HUES6 (cell line): ENCODE measurements around the gene BCL7C.
A peak's percentile ranks its signal among the peaks of the same experiment; 100 is the strongest.
"Not testable (repeated sequence)": the region's sequence is repeated elsewhere in the genome, so short reads cannot be mapped to it uniquely, and the experiment has no call there.

ENCODE experiments used
- H3K27ac ChIP-seq: 2 replicates; pipeline ENCODE4 v1.7.0; 2013; ENCODE audit warnings: low read depth, mild to moderate bottlenecking, low read length, inconsistent platforms
- H3K27me3 ChIP-seq: 2 replicates; pipeline ENCODE4 v1.6.1; 2013; ENCODE audit warnings: low read length; ENCODE audit not compliant: control insufficient read depth, insufficient read depth
- H3K36me3 ChIP-seq: 2 replicates; pipeline ENCODE4 v1.6.1; 2013; ENCODE audit warnings: low read length; ENCODE audit not compliant: control insufficient read depth, insufficient read depth
- H3K4me1 ChIP-seq: 2 replicates; pipeline ENCODE4 v1.6.1; 2013; ENCODE audit warnings: low read length; ENCODE audit not compliant: control insufficient read depth, insufficient read depth
- H3K4me3 ChIP-seq: 2 replicates; pipeline ENCODE4 v1.5.1; 2013; ENCODE audit warnings: low read depth, low read length
- H3K9ac ChIP-seq: one replicate; pipeline ENCODE4 v1.6.1; 2013; ENCODE audit warnings: mild to moderate bottlenecking, low read length
- H3K9me3 ChIP-seq: 2 replicates; pipeline ENCODE4 v1.6.1; 2013; ENCODE audit warnings: low read depth, low read length; ENCODE audit not compliant: control insufficient read depth, insufficient read depth

The BCL7C gene

DNA sequence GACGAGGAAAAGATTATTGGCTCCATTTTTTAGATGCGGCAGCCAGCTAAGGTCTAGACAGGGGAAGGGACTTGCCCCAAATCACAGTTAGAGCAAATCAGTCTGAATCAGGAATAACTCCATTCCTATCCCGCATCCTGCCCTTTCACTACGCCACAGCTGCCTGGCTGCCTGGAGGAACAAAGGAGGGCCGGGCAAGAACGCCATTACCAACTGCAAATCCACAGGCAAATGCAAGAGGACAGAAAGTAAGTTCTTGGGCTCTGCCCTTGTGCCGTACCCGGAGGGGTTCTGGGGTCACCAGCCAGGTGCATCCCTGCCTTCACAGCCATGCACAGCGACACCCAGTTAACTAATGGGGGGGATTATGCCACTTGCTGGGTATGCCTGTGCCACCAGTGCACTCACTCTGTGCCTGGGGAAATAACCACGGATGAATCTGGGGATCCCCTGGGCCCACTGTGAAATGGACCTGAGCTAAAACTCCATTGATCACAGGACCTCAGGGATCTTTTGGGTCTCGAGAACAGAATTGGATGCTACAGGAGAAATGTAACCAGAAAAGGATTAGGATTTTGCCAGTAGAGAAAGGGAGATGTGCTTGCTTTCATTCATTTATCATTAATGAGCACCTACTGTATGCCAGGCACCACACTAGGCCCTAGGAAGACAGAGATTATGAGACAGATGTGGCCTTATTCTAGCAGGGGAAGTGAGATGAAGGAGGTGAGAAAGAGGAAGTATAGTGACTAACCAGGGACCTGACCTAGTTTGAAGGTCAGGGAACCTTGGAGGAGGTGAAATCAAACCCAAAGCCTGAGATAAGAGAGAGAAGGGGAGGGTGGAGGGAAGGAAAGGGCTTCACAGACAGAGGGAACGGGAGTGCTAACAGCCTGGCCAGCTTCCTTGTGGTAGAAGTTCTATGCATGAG lies 17.7 kb downstream of the BCL7C start:
- Histone ChIP-seq H3K4me1 (peaks cover 11% of the 10 kb centered on the region), H3K4me3 (peak overlapping the region; percentile 90), H3K27me3 (peaks cover 34% of the 10 kb centered on the region), H3K27ac (peak overlapping the region; percentile 89; the same call in 1 of the 2 replicates), H3K9me3 (no peaks in the 10 kb centered on the region), H3K36me3 (0 out of 2 replicates have a peak, but pooled peaks cover 4% of the 10 kb centered on the region), H3K9ac (peak overlapping the region; percentile 96)

DNA sequence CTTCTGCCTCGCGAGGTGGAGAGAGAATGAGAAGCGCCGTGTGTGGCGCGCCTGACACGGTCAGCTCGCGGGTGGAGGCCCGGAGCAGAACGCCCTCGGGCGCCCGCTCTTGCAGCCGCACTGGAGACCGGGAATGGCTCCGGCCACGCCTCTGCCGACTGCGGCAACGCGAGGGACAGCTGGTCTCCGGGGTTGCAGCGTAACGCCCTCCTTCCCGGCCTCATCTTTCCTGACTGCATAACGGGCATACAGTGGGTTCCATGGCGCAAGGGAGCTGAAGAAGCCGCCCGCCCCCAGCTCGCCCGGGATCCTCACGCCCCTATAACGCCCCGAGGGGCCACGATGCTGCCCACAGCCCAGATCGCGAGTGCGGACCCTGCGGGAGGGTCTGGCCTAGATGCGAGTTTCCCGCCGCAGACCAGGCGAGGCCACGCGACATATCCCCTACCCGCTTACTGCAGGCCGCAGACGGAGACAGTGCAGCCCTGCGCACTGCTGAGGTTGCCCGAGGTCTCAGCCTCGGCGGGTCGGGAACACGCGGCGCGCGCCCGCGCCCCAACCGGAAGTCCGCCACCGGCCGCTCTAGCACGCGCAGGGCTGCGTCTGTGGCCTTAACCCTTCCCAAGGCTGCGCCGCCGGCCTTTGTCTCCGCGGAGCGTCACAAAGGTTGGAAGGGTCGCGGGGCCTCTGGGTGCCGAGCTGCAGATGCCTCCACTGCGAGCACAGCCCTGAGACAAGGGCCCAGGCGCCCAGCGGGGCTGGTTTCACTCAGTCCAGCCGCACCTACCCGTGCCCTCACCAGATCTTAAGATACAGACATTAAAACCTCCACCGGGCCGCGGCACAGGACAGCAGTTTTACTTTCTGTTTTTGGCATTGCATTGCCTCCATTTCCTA lies 18.8 kb downstream of the BCL7C start:
- H3K27ac ChIP-seq: peak overlapping the region; percentile 89; the same call in 1 of the 2 replicates
- H3K4me3 ChIP-seq: peak overlapping the region; percentile 90
- H3K4me1 ChIP-seq: peaks cover 11% of the 10 kb centered on the region
- 0 out of 2 replicates have a peak, but pooled peaks cover 4% of the 10 kb centered on the region for H3K36me3 ChIP-seq
- no peaks in the 10 kb centered on the region for H3K9me3 ChIP-seq
- H3K9ac ChIP-seq: peak overlapping the region; percentile 96
- H3K27me3 ChIP-seq: peaks cover 40% of the 10 kb centered on the region

DNA sequence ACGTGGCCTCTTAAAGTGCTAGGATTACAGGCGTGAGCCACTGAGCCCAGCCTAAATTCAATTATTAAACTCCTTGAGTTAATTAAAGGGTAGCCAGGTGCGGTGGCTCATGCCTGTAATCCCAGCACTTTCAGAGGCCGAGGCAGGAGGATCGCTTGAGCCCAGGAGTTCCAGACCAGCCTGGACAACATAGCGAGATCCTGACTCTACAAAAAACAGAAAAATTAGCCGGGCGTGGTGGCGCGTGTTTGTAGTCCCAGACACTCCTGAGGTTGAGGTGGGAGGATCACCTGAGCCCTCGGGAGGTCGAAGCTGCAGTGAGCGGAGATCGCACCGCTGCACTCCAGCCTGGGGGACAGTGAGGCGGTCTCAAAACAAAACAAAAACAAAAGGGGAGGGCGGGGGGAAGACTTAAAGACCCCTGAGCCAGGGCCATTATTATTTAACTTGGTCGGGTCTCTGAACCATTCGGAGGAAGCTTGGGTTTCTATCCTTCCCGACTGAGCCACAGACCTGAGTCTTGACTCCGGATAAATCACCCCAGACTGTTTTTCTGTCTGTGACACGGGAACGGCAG lies 19.5 kb downstream of the BCL7C start:
- peak overlapping the region; percentile 96 for H3K9ac ChIP-seq
- peaks cover 40% of the 10 kb centered on the region for H3K27me3 ChIP-seq
- H3K9me3 ChIP-seq: no peaks in the 10 kb centered on the region
- no peak overlapping the region; the same call in 1 of the 2 replicates for H3K27ac ChIP-seq
- peak overlapping the region; percentile 90 for H3K4me3 ChIP-seq
- peaks cover 11% of the 10 kb centered on the region for H3K4me1 ChIP-seq
- 0 out of 2 replicates have a peak, but pooled peaks cover 4% of the 10 kb centered on the region for H3K36me3 ChIP-seq

DNA sequence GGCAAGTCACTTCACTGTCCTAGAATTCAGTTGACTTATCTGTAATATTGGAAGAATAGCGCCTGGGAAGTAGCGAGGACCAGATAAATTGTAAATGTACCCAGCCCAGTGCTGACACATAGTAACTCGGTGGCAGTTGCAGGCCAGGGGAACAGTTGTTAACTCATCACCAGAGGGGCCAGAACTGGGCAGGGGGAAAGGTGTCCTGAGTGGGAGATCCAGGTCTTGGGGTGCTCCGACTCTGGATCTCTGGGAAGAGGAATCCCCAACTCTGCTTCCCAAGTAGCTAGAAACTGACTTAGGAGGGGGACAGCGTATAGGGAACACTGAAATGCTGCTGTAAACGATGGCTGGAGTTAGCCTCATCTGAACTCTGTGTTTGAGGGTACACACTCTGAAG lies 23.0 kb downstream of the BCL7C start:
- Histone ChIP-seq H3K27me3 (peaks cover 40% of the 10 kb centered on the region), H3K9ac (no peak overlapping the region), H3K4me3 (no peak overlapping the region), H3K4me1 (peaks cover 2% of the 10 kb centered on the region), H3K27ac (no peak overlapping the region), H3K36me3 (no peaks in the 10 kb centered on the region), H3K9me3 (no peaks in the 10 kb centered on the region)

DNA sequence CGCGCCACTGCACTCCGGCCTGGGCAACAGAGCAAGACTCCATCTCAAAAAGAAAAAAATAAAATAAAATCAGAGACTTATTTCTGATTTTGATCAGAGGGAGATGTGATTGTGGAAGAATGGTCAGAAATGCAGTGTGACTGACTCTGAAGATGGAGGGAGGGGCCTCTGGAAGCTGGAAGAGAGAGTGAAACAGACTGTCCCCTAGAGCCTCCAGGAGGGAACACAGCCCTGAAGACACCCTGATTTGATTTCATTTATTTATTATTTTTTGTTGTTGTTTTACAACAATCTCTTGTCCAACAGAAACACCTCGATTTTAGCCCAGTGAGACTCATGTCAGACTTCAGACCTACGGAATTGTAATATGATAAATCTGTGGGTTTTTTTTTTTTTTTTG lies 26.1 kb downstream of the BCL7C start:
- Histone ChIP-seq H3K4me1 (no peaks in the 10 kb centered on the region), H3K9ac (no peak overlapping the region), H3K36me3 (no peaks in the 10 kb centered on the region), H3K27ac (no peak overlapping the region), H3K4me3 (no peak overlapping the region), H3K27me3 (peaks cover 20% of the 10 kb centered on the region), H3K9me3 (peaks cover 2% of the 10 kb centered on the region; the same call in 1 of the 2 replicates)

DNA sequence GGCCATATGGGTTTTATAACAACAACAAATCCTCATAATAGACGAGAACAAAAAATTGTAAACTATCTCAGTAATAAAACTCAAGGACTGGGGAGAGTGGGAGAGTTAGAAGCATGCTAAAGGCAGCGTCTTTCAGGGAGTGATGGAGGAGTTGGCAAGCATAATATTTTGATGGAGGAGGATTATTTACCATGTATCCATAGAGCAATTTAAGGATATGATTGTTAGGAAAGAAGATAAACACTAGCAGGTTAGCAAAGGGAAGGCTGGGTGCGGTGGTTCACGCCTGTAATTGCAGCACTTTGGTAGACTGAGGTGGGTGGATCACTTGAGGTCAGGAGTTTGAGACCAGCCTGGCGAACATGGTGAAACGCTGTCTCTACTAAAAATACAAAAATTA lies 27.8 kb downstream of the BCL7C start:
- Histone ChIP-seq H3K4me1 (no peaks in the 10 kb centered on the region), H3K9me3 (peaks cover 6% of the 10 kb centered on the region; the same call in 1 of the 2 replicates), H3K27ac (no peak overlapping the region), H3K36me3 (no peaks in the 10 kb centered on the region), H3K4me3 (no peak overlapping the region), H3K27me3 (peaks cover 20% of the 10 kb centered on the region), H3K9ac (no peak overlapping the region)

DNA sequence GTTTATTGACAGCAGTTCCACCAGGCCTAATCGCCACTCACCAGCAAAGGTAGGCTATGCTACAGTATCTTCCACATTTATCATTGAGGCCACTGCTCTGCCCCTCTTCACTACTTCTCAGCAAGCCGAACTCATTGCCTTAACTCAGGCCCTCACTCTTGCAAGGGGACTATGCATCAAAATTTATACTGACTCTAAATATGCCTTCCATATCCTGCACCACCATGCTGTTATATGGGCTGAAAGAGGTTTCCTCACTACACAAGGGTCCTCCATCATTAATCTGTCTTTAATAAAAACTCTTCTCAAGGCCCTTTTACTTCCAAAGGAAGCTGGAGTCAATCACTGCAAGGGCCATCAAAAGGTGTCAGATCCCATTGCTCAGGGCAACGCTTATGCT lies 30.7 kb downstream of the BCL7C start:
- not testable (repeated sequence) for H3K4me3 ChIP-seq, H3K9ac ChIP-seq, H3K36me3 ChIP-seq, H3K4me1 ChIP-seq, H3K27ac ChIP-seq, H3K9me3 ChIP-seq
- H3K27me3 ChIP-seq: peaks cover 41% of the 10 kb centered on the region

DNA sequence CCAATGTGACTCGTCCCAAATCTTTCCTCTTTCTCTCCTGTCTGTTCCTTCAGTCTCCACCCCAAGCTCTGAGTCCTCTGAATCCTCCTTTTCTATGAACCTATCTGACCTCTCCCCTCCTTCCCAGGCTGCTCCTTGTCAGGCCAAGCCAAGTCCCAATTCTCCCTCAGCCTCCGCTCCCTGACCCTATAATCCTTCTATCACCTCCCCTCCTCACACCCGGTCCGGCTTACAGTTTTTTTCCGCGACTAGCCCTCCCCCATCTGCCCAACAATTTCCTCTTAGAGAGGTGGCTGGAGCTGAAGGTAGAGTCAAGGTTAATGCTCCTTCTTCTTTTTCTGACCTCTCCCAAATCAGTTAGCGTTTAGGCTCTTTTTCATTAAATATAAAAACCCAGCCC lies 33.1 kb downstream of the BCL7C start:
- not testable (repeated sequence) for H3K4me3 ChIP-seq, H3K36me3 ChIP-seq, H3K9me3 ChIP-seq, H3K9ac ChIP-seq, H3K27ac ChIP-seq, H3K4me1 ChIP-seq
- peaks cover 60% of the 10 kb centered on the region for H3K27me3 ChIP-seq

DNA sequence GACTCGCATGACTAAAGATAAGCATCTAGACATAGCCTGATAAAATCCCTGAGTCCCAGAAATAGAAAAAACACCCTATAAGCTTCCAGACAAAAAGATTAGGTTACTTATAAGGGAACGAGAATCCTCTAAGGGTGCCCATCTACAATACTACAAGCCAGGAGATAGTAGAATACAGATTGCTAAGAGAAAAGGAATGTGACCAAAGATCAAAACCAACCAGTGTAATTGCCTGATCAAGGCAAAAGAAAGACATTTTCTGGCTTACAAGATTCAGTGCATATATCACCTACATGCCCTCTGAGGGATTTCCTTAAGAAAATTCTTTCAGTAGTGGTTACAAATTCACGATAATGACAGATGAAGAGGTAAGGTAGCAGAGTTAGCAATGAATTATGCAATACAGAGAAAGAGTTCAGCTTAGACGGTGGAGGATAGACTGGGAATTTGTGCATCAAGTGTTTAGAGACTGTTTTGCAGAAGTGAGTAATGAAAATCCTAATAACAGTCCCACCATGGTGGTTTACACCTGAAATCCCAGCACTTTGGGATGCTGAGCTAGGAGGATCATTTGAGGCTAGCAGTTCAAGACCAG lies 35.0 kb downstream of the BCL7C start:
- no peak overlapping the region for H3K27ac ChIP-seq
- H3K9me3 ChIP-seq: peaks cover 6% of the 10 kb centered on the region; the same call in 1 of the 2 replicates
- H3K27me3 ChIP-seq: peaks cover 71% of the 10 kb centered on the region
- no peak overlapping the region for H3K9ac ChIP-seq
- H3K4me1 ChIP-seq: peaks cover 5% of the 10 kb centered on the region; the same call in 1 of the 2 replicates
- no peak overlapping the region for H3K4me3 ChIP-seq
- no peaks in the 10 kb centered on the region for H3K36me3 ChIP-seq

DNA sequence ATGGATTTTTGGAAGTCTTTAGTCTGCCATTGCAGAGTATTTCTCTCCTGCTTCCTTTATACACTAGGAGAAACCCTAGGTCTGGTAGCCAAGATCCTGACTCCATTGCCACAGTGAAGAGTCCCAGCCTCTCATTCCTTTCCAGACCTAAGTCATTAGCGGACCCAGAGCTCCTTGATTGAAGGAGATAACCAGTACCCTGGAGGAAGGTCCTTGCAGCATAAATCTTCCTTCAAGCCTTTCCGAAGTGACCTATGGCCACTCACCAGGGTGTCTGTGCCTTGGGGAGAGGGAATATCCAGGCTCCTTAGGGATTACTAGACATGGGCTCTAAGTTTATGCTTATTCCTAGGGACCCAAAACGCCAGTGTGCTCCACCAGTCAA lies 35.8 kb downstream of the BCL7C start:
- peaks cover 6% of the 10 kb centered on the region; the same call in 1 of the 2 replicates for H3K9me3 ChIP-seq
- no peaks in the 10 kb centered on the region for H3K36me3 ChIP-seq
- no peak overlapping the region for H3K4me3 ChIP-seq
- H3K27ac ChIP-seq: no peak overlapping the region
- H3K9ac ChIP-seq: no peak overlapping the region
- H3K27me3 ChIP-seq: peaks cover 75% of the 10 kb centered on the region
- peaks cover 5% of the 10 kb centered on the region; the same call in 1 of the 2 replicates for H3K4me1 ChIP-seq
